Lung (tissue), 12 donors: ENCODE results near the gene PTPRE. TPM values are rescaled to one million over a fixed set of nuclear protein-coding genes. Genes with fewer than 3 reads are reported as not detected.

ENCODE experiments used
- ATAC-seq: fragments of 200-7000 bp; cut with Tn5 transposase; one replicate; pipeline ENCODE4 v1.9.1; 2020; ENCODE audit warnings: moderate number of reproducible peaks; ENCODE audit not compliant: insufficient read depth, low FRiP score
- DNase-seq, 3 donors: peaks; one replicate each; pipeline ENCODE4 v3.0.0-alpha.2; 2013 to 2017
- H3K27ac ChIP-seq, 2 donors: one replicate each; pipeline ENCODE4 v1.5.1; 2013; ENCODE audit warnings: mild to moderate bottlenecking in 2 of 2, moderate library complexity in 2 of 2, control low read depth in 1 of 2, inconsistent platforms in 1 of 2, low read depth in 1 of 2, low read length in 1 of 2
- H3K27me3 ChIP-seq, 3 donors: one replicate each; pipeline ENCODE4 v1.5.1; 2013; ENCODE audit warnings: low read length in 2 of 3; ENCODE audit not compliant: control insufficient read depth in 3 of 3, insufficient read depth in 3 of 3
- H3K36me3 ChIP-seq, 4 donors: one replicate each; pipeline ENCODE4 v1.5.1; 2013; ENCODE audit warnings: low read length in 4 of 4, mild to moderate bottlenecking in 1 of 4, moderate library complexity in 1 of 4; ENCODE audit not compliant: control insufficient read depth in 4 of 4, insufficient read depth in 4 of 4
- H3K4me1 ChIP-seq, 5 donors: one replicate each; pipeline ENCODE4 v1.5.1; 2013; ENCODE audit warnings: low read length in 5 of 5, mild to moderate bottlenecking in 2 of 5, moderate library complexity in 1 of 5; ENCODE audit not compliant: control insufficient read depth in 5 of 5, insufficient read depth in 5 of 5
- H3K4me3 ChIP-seq: one replicate; pipeline ENCODE4 v1.5.1; 2013; ENCODE audit warnings: mild to moderate bottlenecking, control low read depth, moderate library complexity
- H3K9ac ChIP-seq, 2 donors: one replicate each; pipeline ENCODE4 v1.5.1; 2013; ENCODE audit warnings: low read length in 2 of 2, control low read depth in 1 of 2; ENCODE audit not compliant: insufficient read depth in 1 of 2
- H3K9me3 ChIP-seq, 4 donors: one replicate each; pipeline ENCODE4 v1.5.1; 2013; ENCODE audit warnings: low read length in 3 of 4, mild to moderate bottlenecking in 1 of 4, moderate library complexity in 1 of 4; ENCODE audit not compliant: control insufficient read depth in 4 of 4, insufficient read depth in 3 of 4
- CTCF ChIP-seq: IDR thresholded peaks from 2 replicates; pipeline ENCODE4 v1.5.1; 2012; ENCODE audit warnings: mild to moderate bottlenecking; ENCODE audit errors: control extremely low read depth, extremely low read depth
- WGBS, 2 donors: extraction: QIAGEN DNeasy Blood & Tissue Kit; methylation state at CpG; one replicate each; pipeline ENCODE4 v1.1.7; 2013; 5-methylcytosine and 5-hydroxymethylcytosine counted together
- polyA plus RNA-seq, 2 donors: library from polyadenylated mRNA; stranded (reverse); fragments of 200-250 nt; gene quantifications; one replicate each; pipeline ENCODE4 v1.2.1, GENCODE V29; 2013
- total RNA-seq, 2 donors: library from RNA; depleted of rRNA in 1 of 2; stranded (reverse); fragments of >200 nt in 1 of 2; gene quantifications; one replicate each; pipeline ENCODE4 v1.2.1, GENCODE V29; 2014 to 2021
- donor health status: control.
- donor health status: control.
- donor health status: Bipolar disorder and iron deficiency.
- donor health status: healthy.
- donor health status: DM: yes; HTN: yes; CAD: no.

The PTPRE gene
- total and polyA plus RNA-seq, 4 donors, result 15.5 to 68.7 (median 36.5) TPM

GRCh38 chr10:128000471-128001362, 93.8 kb downstream of the PTPRE start:
- WGBS, 2 donors, result 52 to 78% methylated on average over 5 of the region's 5 CpGs
- H3K36me3 ChIP-seq, result no peaks in the 10 kb centered on the region
- no peaks in the 10 kb centered on the region for H3K9me3 ChIP-seq
- H3K4me1 ChIP-seq, result peaks cover 4 to 13% (median 8%) of the 10 kb centered on the region in 5 donors
- peak overlapping the region in 1 of 2 donors; percentile 54 for H3K27ac ChIP-seq
- no peak overlapping the region for H3K4me3 ChIP-seq
- TF ChIP-seq CTCF, result no peak
- H3K9ac ChIP-seq, result no peak overlapping the region
- ATAC-seq, result peak; percentile 69
- peaks cover 0 to 7% (median 0%) of the 10 kb centered on the region in 3 donors for H3K27me3 ChIP-seq
- no peak for DNase-seq

- Histone ChIP-seq H3K4me3 (no peak overlapping the region), H3K27ac (peak overlapping the region in 1 of 2 donors; percentile 54), H3K9ac (no peak overlapping the region), H3K36me3 (no peaks in the 10 kb centered on the region), H3K27me3 (peaks cover 0 to 7% (median 0%) of the 10 kb centered on the region in 3 donors), H3K4me1 (peaks cover 7 to 17% (median 9%) of the 10 kb centered on the region in 5 donors), H3K9me3 (no peaks in the 10 kb centered on the region)
- TF ChIP-seq CTCF, result no peak
- ATAC-seq (no peak), DNase-seq (no peak)
- 87 to 88% methylated on average over 10 of the region's 10 CpGs for WGBS, 2 donors
Measured at GRCh38 chr10:128001363-128001745, 94.5 kb downstream of the PTPRE start.

GRCh38 chr10:128001849-128002248, 94.9 kb downstream of the PTPRE start:
- DNase-seq, result no peak
- TF ChIP-seq CTCF, result no peak
- peaks cover 8 to 15% (median 10%) of the 10 kb centered on the region in 5 donors for H3K4me1 ChIP-seq
- peaks cover 0 to 7% (median 0%) of the 10 kb centered on the region in 3 donors for H3K27me3 ChIP-seq
- no peaks in the 10 kb centered on the region for H3K36me3 ChIP-seq
- no peak overlapping the region for H3K27ac ChIP-seq
- no peak overlapping the region for H3K9ac ChIP-seq
- 83% methylated on average over 13 of the region's 13 CpGs for WGBS, 2 donors
- no peak for ATAC-seq
- no peak overlapping the region for H3K4me3 ChIP-seq
- H3K9me3 ChIP-seq, result no peaks in the 10 kb centered on the region
